ENCODE measurements around the gene PTAFR.
"Not testable (repeated sequence)": the region's sequence is repeated elsewhere in the genome, so short reads cannot be mapped to it uniquely, and the experiment has no call there.

The PTAFR gene

DNA sequence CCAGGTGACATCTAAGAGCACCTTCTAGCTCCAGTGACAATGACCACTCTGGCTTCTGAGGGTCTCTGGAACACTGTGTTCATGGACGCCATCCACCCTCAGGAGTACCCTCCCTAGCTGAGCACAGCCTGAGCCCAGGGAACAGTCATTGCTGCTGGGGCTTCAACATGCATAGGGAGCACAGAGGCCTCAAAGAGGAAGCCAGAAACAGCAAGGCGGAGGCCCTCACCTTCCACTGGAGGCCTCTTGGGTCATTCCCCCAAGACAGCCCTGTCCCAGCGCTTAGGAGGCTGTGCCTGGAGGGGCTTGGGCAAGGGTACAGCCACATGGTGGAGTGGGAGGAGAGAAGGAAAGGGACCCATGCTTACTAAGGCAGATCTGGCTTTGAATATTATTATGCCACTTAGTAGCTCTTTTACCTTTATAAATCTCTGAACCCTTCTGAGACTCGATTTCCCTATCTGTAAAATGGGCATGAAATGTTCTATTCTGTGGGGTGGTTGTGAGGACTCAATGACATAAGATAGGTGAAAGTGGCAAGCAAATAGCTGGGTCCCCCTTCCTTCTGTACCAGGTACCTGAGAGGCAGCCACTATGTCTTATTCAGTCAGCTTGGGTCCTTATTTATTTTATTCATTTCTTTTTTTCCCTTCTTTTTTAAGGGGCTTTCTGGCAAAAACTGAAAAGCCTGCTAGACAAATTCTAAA is 32.8 kb downstream of the PTAFR start:
- DNase-seq, result no peak

DNA sequence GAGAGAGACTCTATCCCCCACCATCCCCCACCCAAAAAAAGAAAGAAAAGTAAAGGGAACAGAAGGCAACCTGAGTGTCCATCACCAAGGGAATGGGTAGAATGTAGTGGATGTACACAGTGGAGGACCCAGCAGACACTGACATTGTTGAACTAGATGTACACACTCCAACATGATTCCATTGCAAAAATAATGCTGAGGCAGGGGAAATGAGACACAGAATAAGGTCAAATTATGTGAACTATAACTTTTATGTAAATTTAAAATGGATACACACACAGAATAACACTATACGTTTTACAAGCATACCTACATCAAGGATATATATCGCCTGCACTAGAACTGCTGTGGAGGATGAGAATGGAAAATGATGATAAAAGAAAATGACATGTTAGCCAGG is 34.8 kb downstream of the PTAFR start:
- DNase-seq, result no peak

DNA sequence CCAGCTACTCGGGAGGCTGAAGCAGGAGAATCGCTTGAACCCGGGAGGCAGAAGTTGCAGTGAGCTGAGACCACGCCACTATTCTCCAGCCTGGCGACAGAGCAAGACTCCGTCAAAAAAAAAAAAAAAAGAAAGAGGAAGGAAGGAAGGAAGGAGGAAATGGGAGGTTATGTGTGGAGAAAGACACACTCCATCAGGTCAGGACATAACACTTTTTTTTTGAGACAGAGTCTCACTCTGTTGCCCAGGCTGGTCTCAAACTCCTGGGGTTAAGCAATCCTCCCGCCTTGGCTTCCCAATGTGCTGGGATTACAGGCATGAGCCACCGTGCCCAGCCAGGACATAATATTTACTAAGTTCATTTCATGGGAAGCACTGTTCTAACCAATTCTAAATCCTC is 36.6 kb downstream of the PTAFR start:
- not testable (repeated sequence) for DNase-seq

DNA sequence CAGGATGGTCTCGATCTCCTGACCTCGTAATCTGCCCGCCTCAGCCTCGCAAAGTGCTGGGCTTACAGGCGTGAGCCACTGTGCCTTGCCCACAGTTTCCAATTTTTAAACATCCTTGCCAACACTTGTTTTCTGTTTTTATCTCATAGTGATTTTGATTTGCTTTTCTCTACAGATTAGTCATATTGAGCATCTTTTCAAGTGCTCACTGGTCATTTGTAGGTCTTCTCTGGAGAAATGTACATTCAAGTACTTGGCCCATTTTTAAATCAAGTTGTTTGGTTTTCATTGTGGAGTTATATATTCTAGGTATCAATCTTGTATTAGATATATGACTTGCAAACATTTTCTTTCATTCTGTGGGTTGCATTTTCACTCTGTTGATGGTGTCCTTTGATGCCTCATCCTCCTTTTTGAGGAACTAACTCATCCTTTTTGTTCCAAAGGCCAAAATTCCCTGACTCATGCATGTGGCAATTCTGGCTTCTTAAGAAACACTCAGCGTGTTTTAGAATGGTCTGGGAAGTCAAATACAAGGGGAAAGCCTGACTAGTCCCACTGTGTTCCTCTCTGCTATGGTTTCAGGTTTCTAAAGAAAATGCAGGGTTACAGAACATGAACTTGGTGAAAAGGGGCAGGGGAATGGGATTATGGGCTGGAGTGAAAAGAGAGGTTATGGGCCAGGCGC is 37.3 kb downstream of the PTAFR start:
- DNase-seq, result no peak

DNA sequence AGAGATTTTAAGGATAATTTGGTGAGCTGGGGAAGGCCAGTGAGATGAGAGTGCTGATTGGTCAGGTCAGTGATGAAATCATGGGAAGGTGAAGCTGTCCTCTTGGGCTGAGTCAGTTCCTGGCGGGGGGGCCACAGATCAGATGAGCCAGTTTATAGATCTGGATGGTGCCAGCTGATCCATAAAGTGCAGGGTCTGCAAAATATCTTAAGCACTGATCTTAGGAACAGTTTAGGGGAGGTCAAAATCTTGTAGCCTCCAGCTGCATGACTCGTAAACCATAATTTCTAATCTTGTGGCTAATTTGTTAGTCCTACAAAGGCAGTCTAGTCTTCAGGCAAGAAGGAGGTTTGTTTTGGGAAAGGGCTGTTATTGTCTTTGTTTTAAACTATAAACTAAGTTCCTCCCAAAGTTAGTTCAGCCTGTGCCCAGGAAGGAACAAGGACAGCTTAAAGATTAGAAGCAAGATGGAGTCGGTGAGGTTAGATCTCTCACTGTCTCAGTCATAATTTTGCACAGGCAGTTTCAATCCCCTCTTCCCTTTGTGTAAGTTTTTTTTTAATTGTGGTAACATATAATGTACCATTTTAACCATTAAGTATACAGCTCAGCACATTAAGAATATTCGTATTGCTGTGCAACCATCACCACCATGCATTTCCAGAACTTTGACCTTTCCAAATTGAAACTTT is 39.4 kb downstream of the PTAFR start:
- no peak for DNase-seq

DNA sequence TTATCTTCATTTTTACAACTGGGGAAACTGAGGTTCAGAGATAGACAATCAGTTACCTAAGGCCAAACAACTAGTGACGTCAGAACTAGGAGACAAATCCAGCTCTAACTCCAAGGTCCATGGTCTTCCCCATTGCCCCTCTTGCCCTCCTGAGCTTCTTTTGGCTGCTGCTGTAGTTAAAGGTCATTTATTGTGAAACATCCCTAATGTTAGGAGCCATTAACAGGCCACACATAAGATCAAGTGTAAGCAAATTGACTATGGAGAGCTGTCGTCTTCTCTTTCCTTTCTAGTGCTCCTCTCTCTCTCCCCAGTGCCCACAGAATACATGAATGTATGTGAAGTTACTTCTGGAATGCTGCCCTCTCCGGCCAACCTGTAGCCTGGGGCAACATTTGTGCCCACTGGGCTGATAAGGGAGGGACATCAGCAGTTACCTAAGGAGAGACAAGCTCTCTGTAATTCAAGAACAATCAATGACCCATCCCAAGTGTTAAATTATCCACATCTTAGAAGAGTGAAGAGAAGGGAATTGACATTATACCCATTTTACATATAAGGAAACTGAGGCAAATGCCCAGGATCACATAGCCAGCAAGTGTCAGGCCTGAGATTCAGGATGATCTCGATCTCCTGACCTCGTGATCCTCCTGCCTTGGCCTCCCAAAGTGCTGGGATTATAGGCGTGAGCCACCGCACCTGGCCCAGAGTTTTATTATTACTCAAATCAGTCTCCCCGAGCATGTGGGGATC is 40.1 kb downstream of the PTAFR start:
- DNase-seq, result no peak

DNA sequence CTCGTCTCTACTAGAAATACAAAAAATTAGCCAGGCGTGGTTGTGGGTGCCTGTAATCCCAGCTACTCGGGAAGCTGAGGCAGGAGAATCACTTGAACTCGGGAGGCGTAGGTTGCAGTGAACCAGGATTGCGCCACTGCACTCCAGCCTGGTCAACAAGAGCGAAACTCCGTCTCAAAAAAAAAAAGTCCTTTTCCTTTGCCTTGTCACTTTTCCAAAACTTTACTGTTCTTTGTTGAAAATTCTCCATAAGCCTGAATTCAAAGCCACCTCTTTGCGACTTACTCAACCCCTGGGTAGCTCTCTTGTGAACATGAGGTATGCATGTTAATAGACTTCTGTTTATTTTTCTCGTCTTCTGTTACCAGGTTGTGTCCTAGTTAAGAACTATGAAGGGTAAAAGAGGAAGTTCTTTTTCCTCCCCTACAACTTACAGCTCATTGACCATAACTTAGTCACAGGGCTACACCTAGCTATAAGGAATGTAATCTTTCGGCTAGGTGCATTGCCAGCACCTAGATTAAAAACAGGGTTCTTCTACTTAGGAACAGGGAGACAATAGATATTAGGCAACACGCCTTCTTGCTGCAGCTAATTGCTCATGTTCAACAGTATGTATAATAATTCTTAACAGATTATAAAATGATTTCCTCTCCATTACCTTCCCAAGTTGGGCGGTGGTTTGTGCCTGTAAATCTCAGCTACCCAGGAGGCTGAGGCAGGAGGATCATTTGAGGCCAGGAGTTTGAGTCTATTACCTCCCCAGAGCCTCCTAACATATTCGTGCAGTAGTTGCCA is 40.9 kb downstream of the PTAFR start:
- no peak for DNase-seq

DNA sequence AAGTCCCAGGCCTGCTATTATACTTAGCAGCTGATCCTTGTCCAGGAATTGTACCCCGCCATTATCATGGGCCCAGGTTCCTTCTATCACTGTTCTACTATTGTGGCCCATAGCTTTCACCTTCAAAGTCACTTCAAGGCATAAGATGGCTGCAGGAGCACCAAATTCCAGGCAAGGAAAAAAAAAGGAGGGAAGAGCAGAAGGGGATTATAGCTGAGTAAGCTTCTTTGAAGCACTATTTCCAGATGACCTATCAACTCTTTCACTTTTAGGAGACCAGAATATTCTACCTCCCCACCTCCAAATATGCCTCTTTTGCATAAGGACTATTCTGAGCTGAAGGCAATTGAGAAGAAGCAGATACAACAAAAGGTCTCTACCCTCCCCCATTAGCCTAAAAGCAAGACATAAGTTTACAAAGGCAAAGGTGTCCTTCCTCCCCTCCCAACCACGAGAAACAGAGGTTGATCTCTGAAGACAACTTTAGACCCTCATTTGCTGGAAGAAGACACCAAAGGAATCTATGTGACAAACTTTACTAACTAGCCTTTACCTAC is 41.8 kb downstream of the PTAFR start:
- DNase-seq, result no peak

DNA sequence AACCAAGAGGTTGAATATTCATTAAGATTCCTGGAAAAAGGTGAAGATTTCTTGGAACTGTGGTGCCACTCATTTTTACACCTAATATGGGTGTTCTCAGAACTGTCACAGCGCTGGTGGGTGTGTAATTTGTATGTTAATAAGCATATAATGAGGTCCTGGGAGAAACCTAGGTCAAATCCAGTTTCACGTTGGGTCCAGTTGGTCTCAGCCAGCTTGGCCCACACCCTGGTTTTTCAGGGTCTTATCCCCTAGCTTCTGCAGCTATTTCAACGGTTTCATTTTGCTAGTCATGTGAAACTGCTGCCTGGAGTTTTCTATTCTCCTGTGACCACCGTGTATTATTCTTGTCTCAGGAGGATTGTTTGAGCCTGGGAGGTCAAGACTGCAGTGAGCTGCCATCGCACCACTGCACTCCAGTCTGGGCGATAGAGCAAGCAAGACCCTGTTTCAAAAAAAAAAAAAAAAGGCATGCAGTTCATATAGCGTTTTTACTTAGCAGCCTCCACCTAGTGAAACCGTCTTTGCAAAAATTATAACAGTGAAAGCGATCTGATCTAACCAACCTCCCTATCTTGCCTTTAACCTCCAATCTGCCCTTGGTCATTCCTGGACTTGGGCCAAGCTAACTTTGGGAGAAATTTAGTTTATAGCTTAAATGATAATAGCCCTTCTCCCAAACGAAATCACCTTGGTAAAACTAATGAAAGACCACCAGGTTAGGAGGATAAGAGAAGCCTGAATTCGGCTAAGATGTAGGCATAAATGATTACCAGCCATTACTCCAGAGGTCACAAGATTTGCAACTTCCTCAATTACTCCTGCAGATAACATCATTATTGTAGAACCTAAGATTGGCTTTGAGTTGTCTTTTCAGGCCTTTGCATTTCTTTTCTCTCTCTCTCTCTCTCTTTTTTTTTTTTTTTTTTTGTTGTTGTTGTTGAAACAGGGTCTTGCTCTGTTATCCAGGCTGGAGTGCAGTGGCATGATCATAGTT is 44.0 kb downstream of the PTAFR start:
- DNase-seq, result no peak

DNA sequence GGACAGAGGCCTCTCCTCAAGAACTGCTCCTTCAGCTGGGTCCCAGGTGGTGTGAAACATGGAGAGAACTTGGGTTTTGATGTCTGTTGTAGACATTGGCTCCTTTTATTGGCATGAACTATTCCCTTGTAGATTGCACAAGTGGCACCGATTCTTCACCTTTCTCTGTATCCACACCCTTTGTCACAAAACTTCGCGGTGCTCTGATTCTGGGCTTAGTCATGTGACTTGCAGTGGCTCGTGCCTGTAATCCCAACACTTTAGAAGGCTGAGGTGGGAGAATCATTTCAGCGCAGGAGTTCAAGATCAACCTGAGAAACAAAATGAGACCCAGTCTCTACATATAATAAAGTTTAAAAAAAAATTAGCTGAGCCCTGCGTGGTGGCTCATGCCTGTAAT is 45.6 kb downstream of the PTAFR start:
- no peak for DNase-seq

DNA sequence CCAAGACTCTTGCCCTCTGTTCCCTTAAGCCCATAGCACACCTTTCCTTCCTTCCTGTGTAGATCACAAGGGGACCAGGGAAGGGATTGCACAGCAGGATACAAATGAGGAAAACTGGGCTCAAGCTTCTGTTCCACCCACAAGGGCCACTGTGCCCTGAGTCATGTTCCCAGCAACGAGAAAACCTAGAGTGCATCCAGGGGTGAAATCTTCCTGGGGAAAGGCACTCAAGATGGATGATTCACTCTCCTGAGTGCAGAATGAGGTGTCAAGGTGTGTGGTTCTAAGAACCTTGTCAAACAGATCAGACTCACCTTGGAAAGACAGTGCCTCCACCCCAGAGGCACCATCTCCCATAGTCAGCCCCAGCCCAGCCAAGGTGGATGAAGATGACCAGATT is 47.3 kb downstream of the PTAFR start:
- no peak for DNase-seq

DNA sequence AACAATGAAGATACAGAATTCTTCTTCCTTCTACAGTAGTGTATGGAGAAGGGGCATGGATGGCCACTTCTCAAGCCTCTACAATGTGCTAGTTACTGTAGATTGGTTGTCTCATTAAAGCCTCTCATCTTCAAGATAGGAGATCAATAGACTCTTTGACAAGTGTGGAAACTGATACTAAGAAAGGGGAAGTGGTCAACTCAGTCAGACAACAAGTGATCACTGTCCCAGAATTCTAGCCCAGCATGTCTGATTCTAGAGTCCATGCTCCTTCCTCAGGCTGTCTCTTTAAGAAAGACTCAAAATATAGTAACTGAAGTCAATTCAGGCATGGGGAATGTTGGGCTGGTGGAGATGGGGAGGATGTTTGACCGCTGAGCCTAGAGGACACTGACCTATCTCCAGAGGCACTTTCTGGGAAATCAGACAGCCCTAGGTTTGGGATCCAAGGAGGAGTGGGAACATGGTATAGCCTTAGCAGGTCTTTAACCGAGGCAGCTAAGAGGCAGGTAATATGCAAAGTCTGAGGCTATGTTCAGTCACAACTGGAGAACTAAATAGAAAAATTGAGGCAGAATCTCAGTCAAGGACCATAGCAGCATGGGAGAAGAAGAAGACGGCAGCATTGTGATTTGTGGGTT is 48.8 kb downstream of the PTAFR start:
- DNase-seq, result no peak

DNA sequence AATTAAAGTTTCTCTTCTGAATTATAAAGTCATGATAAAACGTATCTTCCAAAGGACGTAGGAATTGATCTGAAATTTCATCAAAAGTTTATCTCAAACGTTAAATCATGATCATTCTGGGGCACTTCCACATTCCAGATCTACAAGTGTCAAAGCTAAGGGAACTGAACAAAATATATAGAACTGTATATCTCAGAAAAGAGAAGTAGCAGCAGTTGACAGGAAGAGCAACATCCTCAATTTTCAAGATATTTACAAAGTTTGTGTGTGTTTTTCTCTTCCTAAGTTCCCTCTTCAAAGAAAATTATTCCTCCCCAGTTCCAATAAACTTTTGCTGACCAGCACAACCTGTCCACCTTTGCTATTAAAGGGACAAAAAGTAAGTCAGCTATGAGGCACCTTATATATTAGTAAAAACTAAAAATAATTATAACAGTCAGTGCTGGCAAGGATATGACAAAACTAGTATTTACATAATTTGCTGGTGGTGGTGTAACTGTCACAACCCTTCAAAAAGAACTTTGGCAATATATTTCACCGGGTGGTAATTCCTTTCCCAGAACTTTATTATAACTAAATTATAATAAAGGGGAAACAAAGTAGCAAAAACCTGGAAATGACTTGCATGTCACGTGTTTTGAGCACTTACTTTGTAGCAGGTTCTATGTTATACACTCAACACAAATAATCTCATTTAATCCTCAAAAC is 49.6 kb downstream of the PTAFR start:
- no peak for DNase-seq

DNA sequence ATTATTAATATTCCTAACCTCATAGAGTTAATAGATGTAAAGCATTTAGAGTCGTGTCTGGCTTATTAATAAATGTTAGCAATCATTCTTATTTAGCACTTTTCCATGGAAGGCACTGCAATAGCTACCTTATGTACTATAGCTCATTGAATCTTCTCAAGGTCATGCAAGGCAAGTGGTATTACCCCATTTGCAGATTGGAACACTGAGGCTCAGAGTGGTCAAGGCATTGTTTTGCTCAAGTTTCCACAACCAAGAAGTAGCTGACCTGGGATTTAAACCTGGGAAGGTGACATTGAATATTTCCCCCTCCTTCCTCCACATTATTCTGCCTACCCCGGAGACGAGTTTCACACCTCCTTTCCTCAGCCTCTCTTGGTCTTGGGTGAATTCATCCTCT is 50.3 kb downstream of the PTAFR start:
- DNase-seq, result no peak

DNA sequence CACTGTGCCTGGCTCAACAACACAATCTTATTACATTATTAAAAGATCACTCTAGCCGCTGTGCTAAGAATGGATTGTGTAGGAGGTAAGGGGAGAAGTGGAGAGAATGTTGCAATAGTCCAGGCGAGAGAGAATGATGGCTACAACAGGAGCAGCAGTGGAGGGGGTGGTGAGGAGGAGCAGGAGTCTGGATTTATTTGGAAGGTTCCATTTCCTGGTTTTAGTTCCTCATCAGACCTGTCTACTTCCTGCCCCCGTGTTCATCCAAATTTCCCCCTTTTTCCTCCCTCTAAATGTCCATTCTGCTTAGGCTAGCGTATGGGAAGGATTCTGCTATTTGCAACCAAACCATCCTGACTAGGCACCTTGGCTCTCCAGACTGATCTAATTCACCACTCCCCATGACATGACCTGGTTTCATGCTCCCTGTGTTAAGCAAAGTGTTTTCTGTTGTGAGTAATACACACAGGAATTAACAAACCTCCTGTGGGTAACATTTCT is 53.0 kb downstream of the PTAFR start:
- DNase-seq, result no peak

DNA sequence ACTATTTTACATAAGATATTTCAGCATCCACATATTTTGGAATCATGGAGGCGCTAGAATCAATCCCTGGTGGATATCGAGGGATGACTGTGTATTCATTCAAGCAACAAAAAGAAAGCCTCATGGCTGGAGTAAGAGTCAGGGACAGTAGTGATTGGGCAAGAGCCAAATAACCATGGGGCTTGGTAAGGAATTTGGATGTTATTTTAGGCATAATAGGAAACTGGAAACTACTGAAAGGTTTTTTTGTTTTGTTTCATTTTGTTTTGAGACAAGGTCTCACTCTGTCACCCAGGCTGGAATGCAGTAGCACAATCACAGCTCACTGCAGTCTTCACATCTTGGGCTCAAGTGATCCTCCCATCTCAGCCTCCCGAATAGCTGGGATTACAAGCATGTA is 54.3 kb downstream of the PTAFR start:
- DNase-seq, result no peak

DNA sequence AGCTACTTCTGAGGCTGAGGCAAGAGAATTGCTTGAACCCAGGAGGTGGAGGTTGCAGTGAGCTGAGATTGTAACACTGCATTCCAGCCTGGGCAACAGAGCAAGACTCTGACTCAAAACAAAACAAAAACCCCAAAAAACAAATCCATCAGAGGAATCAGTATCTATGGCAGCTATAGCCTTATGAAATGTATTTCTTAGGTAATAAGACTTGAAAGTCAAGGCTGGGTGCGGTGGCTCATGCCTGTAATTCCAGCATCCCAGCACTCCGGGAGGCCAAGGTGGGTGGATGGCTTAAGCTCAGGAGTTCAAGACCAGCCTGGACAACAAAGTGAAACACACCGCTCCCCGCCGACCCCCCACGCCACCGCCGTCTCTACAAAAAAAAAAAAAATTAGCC is 56.9 kb downstream of the PTAFR start:
- no peak for DNase-seq

DNA sequence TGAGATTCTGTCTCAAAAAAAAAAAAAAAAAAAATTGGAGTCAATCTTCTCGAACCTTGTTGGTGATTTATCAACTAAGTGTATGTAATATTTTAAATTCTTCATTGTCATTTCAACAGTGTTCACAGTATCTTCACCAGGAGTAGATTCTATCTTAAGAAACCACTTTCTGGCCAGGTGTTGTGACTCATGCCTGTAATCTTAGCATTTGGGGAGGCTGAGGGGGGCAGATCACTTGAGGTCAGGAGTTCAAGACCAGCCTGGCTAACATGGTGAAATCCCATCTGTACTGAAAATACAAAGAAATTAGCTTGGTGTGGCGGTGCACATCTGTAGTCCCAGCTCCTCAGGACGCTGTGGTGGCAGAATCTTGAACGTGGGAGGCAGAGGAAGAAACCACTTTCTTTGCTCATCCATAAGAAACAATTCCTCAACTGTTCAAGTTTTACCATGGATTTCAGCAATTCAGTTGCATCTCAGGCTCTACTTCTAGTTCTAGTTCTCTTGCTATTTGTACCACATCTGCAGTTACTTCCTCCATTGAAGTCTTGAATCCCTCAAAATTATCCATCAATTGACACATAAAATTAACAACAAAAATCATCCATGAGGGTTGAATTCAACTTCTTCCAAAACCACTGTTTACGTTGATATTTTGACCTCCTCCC is 57.7 kb downstream of the PTAFR start:
- no peak for DNase-seq

DNA sequence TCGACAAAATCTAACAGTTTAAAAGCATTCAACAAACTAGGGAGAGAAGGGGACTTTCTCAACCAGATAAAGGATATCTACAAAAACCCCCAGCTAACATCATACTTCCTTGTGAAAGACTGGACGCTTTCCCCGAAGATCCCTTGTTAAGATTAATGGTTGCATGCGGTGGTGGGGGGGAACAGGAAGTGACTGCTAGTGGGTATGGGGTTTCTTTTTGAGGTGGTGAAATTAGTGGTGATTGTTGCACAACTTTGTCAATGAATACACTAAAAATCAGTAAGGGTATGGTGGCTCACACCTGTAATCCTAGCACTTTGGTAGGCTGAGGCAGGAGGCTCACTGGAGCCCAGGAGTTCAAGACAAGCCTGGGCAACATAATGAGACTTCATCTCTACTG is 61.2 kb downstream of the PTAFR start:
- no peak for DNase-seq

All from GOT3 (cell line).